HUES6 (cell line): ENCODE data around the gene ADAT3.

Experiments used
- H3K27ac ChIP-seq: 2 replicates; pipeline ENCODE4 v1.7.0; 2013; ENCODE audit warnings: low read depth, mild to moderate bottlenecking, low read length, inconsistent platforms
- H3K27me3 ChIP-seq: 2 replicates; pipeline ENCODE4 v1.6.1; 2013; ENCODE audit warnings: low read length; ENCODE audit not compliant: control insufficient read depth, insufficient read depth
- H3K36me3 ChIP-seq: 2 replicates; pipeline ENCODE4 v1.6.1; 2013; ENCODE audit warnings: low read length; ENCODE audit not compliant: control insufficient read depth, insufficient read depth
- H3K4me1 ChIP-seq: 2 replicates; pipeline ENCODE4 v1.6.1; 2013; ENCODE audit warnings: low read length; ENCODE audit not compliant: control insufficient read depth, insufficient read depth
- H3K4me3 ChIP-seq: 2 replicates; pipeline ENCODE4 v1.5.1; 2013; ENCODE audit warnings: low read depth, low read length
- H3K9ac ChIP-seq: one replicate; pipeline ENCODE4 v1.6.1; 2013; ENCODE audit warnings: mild to moderate bottlenecking, low read length
- H3K9me3 ChIP-seq: 2 replicates; pipeline ENCODE4 v1.6.1; 2013; ENCODE audit warnings: low read depth, low read length; ENCODE audit not compliant: control insufficient read depth, insufficient read depth

The ADAT3 gene

DNA sequence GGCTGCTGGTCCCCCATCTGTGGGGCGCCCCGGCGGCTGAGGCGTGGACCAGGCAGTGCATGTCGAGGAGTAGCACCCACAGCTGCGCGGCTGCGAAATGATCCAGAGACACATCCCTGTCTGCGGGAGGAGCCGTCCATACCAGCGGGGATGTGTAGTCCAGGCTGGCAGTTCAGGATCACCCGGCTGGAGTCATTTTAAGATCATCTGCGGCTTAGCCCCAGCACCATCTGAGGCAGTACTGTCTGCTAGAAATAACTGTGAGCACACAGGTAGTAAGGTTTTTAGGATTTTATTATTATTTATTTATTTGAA lies 3.1 kb downstream of the ADAT3 start:
- Histone ChIP-seq H3K9ac (peak overlapping the region; percentile 26), H3K36me3 (peaks cover 29% of the 10 kb centered on the region), H3K4me1 (peaks cover 16% of the 10 kb centered on the region; the same call in 1 of the 2 replicates), H3K9me3 (no peaks in the 10 kb centered on the region), H3K27ac (0 out of 2 replicates have a peak overlapping the region, but pooled peaks have one; percentile 2), H3K27me3 (no peaks in the 10 kb centered on the region), H3K4me3 (no peak overlapping the region)

DNA sequence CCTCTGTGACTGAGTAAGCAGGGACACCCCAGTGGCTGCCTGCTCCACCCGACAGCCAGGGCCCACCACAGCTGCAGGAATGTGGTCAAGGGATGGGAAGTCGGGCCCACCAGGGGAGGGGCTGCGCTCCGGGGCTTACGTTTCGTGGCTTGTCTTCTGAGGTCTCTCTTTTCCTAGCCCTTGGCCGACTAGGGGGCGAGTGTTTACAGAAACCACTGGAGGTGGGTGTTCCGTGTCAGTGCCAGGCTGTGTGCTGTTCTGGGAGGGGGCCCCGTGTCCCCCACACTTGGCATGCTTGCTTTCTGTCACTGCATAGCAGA lies 4.5 kb downstream of the ADAT3 start:
- Histone ChIP-seq H3K27ac (no peak overlapping the region), H3K9me3 (no peaks in the 10 kb centered on the region), H3K27me3 (no peaks in the 10 kb centered on the region), H3K36me3 (peaks cover 33% of the 10 kb centered on the region), H3K4me1 (peaks cover 11% of the 10 kb centered on the region; the same call in 1 of the 2 replicates), H3K9ac (no peak overlapping the region), H3K4me3 (no peak overlapping the region)

DNA sequence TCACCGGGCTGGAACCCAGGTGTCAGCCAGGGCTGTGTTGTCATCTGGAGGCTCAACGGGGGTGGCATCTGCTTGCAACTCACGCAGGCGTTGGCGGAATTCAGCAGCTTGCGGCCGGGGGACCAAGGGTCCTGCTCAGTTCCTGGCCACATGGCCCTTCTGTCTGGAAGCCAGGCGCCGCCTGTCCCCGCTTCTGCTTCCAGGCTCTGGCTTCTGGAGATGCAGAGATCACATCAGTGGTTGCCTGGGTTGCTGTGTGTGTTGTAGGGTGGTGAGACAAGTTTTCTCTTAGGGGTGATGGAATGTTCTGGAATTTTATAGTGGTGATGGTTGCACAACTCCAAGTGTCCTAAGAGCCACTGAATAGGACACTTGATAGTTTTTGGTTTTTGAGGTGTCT lies 5.0 kb downstream of the ADAT3 start:
- Histone ChIP-seq H3K27ac (no peak overlapping the region), H3K9ac (no peak overlapping the region), H3K36me3 (peaks cover 35% of the 10 kb centered on the region), H3K9me3 (no peaks in the 10 kb centered on the region), H3K4me3 (no peak overlapping the region), H3K4me1 (peaks cover 11% of the 10 kb centered on the region; the same call in 1 of the 2 replicates), H3K27me3 (no peaks in the 10 kb centered on the region)

DNA sequence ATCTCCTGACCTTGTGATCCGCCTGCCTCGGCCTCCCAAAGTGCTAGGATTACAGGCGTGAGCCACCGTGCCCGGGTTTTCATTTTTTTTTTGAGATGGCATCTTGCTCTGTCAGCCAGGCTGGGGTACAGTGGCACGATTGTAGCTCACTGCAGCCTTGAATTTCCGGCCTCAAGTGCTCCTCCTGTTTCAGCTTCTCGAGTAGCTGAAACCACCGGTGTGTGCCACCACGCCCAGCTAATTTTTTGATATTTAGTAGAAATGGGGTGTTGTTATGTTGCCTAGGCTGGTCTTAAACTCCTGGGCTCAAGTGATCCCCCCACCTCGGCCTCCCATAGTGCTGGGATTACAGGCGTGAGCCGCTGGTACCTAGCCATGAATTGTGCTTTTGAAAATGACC lies 5.9 kb downstream of the ADAT3 start:
- Histone ChIP-seq H3K27me3 (no peaks in the 10 kb centered on the region), H3K36me3 (peaks cover 34% of the 10 kb centered on the region), H3K9me3 (no peaks in the 10 kb centered on the region), H3K4me1 (peaks cover 7% of the 10 kb centered on the region; the same call in 1 of the 2 replicates), H3K27ac (no peak overlapping the region), H3K9ac (no peak overlapping the region), H3K4me3 (no peak overlapping the region)

GRCh38 chr19:1911995-1912394 lies 6.8 kb downstream of the ADAT3 start:
- no peak overlapping the region for H3K9ac ChIP-seq
- H3K36me3 ChIP-seq, result peaks cover 35% of the 10 kb centered on the region
- H3K27me3 ChIP-seq, result no peaks in the 10 kb centered on the region
- H3K9me3 ChIP-seq, result no peaks in the 10 kb centered on the region
- H3K4me1 ChIP-seq, result peaks cover 6% of the 10 kb centered on the region; the same call in 1 of the 2 replicates
- no peak overlapping the region for H3K27ac ChIP-seq
- H3K4me3 ChIP-seq, result no peak overlapping the region

DNA sequence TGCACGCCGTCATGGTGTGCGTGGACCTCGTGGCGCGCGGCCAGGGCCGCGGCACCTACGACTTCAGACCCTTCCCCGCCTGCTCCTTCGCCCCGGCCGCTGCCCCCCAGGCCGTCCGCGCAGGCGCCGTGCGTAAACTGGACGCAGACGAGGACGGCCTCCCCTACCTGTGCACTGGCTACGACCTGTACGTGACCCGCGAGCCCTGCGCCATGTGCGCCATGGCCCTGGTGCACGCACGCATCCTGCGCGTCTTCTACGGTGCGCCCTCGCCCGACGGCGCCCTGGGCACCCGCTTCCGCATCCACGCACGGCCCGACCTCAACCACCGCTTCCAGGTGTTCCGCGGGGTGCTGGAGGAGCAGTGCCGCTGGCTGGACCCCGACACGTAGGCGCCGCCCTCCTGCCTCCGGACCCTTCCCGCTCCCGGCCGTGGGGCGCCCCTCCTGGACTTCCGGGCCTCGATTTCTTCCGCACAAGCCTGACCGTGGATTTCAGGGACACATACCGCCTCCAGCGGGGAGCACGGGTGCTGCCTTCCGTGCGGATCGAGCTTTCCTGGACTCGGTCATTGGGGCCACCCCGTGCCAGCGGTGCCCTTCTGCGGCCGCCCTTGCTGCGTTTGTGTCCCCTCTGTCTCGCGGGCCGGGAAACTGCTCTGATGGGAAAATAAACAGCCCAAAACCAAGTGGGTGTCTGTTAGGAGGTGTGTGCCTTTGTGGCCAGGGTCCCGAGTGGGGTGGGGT lies 7.7 kb downstream of the ADAT3 start:
- Histone ChIP-seq H3K9me3 (no peaks in the 10 kb centered on the region), H3K36me3 (peaks cover 42% of the 10 kb centered on the region), H3K4me3 (no peak overlapping the region), H3K9ac (no peak overlapping the region), H3K4me1 (no peaks in the 10 kb centered on the region), H3K27ac (no peak overlapping the region), H3K27me3 (no peaks in the 10 kb centered on the region)

DNA sequence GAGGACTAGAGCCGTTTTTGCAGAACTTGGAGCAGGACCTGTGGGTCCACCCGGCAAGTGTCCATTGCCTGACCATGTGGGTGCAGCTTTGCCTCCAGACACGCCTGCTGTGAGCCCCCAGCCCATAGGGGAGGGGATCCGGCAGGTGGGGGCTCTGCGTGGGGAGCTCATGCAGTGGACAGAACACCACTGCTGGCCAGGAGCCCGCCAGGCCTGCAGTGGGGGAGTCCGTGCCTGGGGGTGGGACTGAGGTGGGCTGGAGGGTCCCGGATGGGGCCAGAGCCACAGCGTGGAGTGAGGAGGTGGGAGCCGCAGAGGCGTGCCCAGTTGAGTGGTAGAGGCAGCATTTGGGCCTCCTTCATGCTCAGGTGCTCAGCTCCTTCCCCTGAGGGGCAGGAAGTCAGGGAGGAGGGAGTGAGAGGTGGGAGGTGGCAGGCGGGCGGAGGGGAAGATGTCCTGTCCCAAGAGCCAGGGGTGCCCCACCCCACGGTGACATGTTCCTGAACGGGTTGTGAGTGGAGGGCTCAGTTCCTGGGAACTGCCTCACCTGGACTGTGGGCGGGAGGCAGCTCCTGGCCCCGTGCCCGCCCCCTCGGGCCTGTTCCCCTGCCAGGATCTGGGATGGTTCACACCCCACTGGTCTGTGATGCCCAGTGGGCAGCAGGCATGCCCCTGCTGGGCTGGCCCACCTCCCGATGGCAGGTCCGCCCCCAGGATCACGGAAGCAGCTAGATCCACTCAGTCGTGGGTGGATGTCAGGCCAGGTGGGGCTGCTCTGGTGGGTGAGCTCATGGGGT lies 8.8 kb downstream of the ADAT3 start:
- Histone ChIP-seq H3K9ac (no peak overlapping the region), H3K27ac (no peak overlapping the region; the same call in 1 of the 2 replicates), H3K9me3 (no peaks in the 10 kb centered on the region), H3K4me1 (no peaks in the 10 kb centered on the region), H3K4me3 (no peak overlapping the region), H3K27me3 (no peaks in the 10 kb centered on the region), H3K36me3 (peaks cover 45% of the 10 kb centered on the region)

GRCh38 chr19:1914826-1915341 lies 9.7 kb downstream of the ADAT3 start:
- Histone ChIP-seq H3K27ac (no peak overlapping the region), H3K9ac (no peak overlapping the region), H3K4me1 (no peaks in the 10 kb centered on the region), H3K4me3 (no peak overlapping the region), H3K36me3 (peaks cover 45% of the 10 kb centered on the region), H3K9me3 (no peaks in the 10 kb centered on the region), H3K27me3 (no peaks in the 10 kb centered on the region)

GRCh38 chr19:1917146-1917545 lies 11.9 kb downstream of the ADAT3 start:
- Histone ChIP-seq H3K27me3 (no peaks in the 10 kb centered on the region), H3K9me3 (no peaks in the 10 kb centered on the region), H3K27ac (no peak overlapping the region), H3K4me3 (no peak overlapping the region), H3K36me3 (peaks cover 63% of the 10 kb centered on the region), H3K4me1 (no peaks in the 10 kb centered on the region), H3K9ac (no peak overlapping the region)

DNA sequence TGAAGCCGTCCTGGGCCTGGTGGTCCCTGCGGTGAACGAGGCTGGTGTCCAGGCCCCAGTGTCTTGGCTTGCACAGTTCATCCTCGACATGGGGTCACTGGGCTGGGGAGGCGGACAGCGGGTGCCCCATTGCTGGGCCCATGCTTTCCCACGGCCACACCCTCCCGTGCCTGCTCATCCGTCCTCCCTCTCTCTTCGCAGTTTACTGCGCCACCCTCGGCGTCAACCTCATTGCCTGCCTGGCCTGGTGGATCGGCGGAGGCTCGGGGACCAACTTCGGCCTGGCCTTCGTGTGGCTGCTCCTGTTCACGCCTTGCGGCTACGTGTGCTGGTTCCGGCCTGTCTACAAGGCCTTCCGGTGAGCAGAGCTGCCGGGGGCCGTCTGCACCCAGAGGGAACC lies 12.7 kb downstream of the ADAT3 start:
- Histone ChIP-seq H3K36me3 (peaks cover 66% of the 10 kb centered on the region), H3K27ac (no peak overlapping the region), H3K27me3 (no peaks in the 10 kb centered on the region), H3K9me3 (no peaks in the 10 kb centered on the region), H3K4me1 (no peaks in the 10 kb centered on the region), H3K4me3 (no peak overlapping the region), H3K9ac (no peak overlapping the region)

GRCh38 chr19:1918975-1919374 lies 13.8 kb downstream of the ADAT3 start:
- Histone ChIP-seq H3K36me3 (peaks cover 64% of the 10 kb centered on the region), H3K9me3 (no peaks in the 10 kb centered on the region), H3K4me1 (no peaks in the 10 kb centered on the region), H3K9ac (no peak overlapping the region), H3K27me3 (no peaks in the 10 kb centered on the region), H3K27ac (no peak overlapping the region), H3K4me3 (no peak overlapping the region)
